HG03565 (cell line): Measurements from ENCODE around the gene MYPN.
"Not testable (repeated sequence)": the region's sequence is repeated elsewhere in the genome, so short reads cannot be mapped to it uniquely, and the experiment has no call there.

Experiments
- ATAC-seq: cut with Tn5 transposase; IDR thresholded peaks from one replicate; pipeline ENCODE4 v1.9.1; 2021; ENCODE audit warnings: mild to moderate bottlenecking, moderate library complexity; ENCODE audit not compliant: unreplicated experiment

Gene MYPN

GRCh38 chr10:68135362-68135761 lies 26.1 kb downstream of the MYPN start:
- no peak for ATAC-seq

GRCh38 chr10:68135922-68136792 lies 26.9 kb downstream of the MYPN start:
- ATAC-seq: no peak

GRCh38 chr10:68137171-68137570 lies 27.9 kb downstream of the MYPN start:
- ATAC-seq: no peak

DNA sequence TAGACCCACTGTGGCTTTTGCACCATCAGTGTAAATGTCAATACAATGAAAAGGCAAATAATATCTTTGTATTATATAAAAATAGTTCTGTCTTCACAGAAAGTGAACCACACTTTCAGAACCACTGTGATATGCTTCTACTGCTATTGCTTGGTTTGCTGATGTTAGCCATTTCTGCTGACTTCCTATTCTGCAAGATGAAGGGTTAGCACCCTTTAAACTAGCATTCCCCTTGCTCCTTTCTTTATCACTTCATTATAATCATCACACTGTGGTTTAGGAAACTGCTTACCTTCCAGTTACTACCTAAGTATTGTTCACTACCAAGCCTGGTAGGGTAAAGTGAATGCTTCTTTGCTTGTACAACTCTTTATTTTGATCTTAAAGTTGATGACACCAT lies 29.2 kb downstream of the MYPN start:
- ATAC-seq: no peak

GRCh38 chr10:68139448-68140272 lies 30.4 kb downstream of the MYPN start:
- no peak for ATAC-seq

DNA sequence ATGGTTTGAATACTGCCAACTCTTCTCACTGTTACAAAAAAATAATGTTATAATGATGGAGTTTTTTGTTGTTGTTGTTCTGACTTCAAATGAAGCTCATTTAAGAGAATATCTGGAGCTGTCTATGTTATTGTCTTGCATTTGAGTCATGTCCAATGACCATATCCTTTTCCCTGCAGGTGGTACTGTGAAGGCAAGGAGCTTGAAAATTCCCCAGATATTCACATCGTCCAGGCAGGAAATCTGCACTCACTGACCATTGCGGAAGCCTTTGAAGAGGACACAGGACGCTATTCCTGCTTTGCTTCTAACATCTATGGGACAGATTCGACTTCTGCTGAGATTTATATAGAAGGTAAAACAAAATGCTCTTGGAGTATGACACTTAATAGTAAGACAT lies 33.5 kb downstream of the MYPN start:
- no peak for ATAC-seq

DNA sequence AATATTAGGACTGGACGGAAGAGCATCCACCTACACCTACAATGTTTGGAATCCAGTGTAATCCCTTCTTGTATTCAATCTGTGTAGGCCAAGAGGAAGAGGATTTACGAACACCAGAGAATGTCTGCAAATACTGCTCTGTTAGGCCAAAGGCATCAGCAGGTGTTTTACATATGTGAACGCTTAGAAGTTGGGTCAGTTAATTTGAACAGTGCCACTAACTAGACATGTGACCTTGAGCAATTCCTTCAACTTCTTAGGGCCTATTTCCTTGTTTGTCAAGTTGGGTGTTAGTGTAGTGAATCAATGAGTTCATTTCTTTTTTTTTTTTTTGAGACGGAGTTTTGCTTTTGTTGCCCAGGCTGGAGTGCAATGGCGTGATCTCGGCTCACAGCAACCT lies 35.4 kb downstream of the MYPN start:
- no peak for ATAC-seq

DNA sequence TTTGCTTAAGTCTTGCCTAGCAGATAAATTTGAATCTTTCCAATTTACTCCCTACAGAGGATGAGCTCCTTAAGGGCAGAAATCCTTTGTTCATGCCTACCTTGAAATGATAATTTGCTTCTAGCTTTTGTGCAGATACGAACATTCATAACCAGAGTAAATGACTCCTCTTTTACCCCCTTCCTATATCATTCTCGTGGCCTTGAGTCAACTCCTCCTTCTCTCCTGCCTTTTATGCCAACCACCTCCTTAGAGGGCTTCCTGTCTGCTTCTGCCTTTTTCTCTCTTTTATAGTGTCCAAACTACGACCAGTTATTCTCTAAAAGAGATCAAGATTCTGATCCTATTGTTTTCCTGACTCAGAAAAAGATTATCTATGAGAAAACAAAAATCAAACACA lies 36.4 kb downstream of the MYPN start:
- ATAC-seq: no peak

- no peak for ATAC-seq
These were observed 36.8 kb downstream of the MYPN start for GRCh38 chr10:68146133-68146532.

GRCh38 chr10:68151453-68151852 lies 42.2 kb downstream of the MYPN start:
- ATAC-seq: no peak

DNA sequence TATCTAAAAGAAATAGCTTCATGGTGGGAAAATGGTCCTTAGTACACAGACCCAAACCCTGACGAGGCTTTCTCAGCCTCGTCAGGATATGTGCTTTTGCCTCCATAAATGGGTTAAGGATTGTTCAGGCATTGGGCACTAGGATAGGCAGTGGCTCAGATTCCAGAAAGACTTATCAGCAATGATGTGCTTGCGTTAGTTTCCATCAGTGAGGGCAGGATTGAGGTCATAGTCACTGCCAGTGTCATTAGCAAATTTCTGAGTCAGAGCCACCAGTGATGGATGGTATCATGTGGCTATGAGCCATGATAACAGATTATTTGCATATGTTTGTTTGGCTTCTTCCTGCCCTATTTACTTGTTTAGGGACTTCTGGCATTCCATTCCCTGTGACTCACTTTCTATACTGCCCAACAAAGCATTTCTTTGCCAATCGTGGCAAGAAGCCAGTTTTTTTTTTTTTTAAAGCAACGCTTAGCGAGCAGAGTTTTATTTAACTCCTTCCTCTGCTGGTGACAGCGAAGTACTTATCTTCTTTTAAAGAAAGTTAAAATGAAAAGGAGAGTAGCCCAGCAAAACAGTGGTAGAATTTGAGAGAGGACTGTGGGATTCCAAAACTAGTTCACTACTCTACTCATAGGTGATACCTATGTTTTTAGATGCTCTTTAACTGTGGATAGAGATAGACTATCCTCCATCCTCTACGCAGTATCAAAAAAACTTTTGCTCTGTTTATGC lies 44.4 kb downstream of the MYPN start:
- ATAC-seq: no peak

- no peak for ATAC-seq
These were observed 44.9 kb downstream of the MYPN start for GRCh38 chr10:68154211-68154497.

DNA sequence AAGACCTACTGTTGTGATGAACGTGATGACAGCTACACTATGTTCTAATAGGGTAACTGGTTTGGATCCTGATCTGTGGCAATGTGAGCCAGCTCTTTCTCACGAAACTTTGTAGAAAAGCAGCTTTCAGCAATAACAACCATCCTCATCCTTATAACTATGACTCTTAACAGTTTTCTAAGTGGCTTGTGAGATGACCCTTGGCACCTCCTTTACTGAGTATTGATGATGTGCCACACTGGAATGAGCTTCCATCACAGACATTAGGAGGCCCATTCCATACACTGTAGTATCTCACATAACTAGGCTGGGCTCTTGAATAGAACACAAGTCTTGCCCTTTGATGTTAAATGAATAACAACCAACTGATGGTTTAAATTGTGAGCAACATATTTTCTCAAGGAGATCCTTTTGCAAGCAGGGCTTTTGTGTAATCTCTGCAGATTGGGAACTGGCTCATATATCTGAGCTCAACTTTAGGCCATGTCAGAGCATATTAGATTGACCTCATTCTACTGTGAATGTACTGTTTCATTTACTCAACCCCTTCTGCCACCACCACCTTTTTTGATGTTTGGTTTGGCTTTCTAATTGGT lies 46.4 kb downstream of the MYPN start:
- ATAC-seq: no peak

DNA sequence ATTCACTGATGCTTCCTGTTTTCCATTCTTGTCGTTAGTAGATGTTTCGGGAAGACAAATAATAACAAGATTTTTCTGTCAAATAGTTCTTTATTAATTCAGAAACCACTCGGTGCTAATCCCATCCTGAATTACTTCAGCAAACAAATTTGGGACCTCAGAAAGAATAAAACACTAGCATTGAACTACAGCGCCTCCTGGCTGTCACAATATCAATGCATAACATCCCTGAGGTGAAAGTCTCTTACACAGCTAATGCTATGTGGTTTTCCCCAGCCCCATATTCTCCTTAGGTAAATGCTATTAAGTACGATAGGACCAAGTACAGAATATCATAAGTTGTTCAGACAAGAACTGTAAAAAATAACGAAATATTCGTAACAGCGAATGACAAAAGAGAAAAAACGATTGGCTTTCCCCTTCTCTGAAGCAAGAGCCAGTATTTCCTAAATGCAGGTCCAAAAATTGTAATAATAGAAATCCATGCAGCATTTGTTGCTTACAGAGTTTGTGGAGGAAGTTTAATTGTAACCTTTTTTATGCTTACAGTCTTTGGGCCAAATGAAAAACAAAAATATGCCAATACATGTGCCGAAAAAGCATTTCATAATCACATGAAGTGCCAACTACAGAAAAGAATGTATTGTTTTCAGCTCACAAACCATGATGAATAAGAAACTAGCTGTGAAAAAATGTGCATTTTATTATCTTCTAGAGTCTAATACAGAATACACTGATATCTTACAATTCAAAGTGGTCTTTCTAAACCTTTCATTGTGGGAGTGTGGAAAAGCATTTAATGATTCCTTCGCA lies 47.3 kb downstream of the MYPN start:
- ATAC-seq: peak; percentile 42

- ATAC-seq: not testable (repeated sequence)
These were observed 48.2 kb downstream of the MYPN start for GRCh38 chr10:68157522-68157921.

DNA sequence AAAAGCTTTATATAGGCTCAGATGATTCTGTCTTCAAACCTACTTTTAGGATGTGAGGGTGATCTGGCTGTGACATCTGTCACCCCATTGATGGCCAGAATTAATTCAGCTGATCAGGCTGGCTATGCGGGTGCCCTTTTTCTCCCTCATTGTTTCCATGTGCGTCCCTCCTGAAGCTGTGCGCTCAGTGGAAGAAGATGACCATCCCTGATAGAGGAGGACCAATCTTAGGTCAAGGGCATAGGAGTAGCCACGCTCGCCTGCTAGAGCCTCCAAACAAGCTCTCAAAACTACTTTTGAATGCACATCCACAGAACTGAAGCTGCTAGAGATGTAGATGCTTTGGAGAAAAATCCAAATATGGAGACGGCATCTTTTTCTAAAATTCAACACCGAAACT lies 48.7 kb downstream of the MYPN start:
- ATAC-seq: no peak

GRCh38 chr10:68163735-68164134 lies 54.4 kb downstream of the MYPN start:
- ATAC-seq: peak; percentile 94

GRCh38 chr10:68165643-68166042 lies 56.4 kb downstream of the MYPN start:
- ATAC-seq: no peak

DNA sequence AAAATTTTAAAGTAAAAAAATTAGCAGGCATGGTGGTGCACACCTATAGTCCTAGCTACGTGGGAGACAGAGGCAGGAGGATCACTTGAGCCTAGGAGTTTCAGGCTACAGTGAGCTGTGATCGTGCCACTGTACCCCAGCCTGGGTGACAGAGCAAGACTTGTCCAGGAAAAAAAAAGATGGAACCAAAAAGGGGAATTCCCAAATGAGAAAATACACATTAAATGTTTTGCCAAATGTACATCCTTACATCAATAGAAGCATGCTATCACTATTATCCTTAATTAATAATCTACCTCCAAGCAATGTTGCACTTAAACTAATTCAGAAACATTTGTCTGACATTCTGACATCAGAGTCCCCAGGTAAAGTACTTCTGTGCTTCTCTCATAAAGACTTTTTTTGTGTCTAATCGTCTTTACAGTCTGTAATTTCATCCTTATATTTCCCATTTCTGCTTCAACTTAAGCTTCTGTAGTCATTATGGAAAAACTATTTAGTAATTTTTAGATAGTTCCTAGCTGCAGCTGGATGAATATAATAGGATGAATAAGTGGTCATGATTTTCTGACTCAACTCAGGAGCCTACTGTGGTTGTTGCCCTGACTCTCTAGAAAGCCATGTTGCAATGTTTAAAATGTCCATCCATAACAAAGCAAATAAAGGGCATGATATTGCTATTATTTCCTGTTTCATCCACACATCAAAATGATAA lies 57.7 kb downstream of the MYPN start:
- ATAC-seq: no peak
